BJ (cell line): ENCODE measurements around the gene HBA2. TPM values are rescaled to one million over a fixed set of nuclear protein-coding genes. Genes with fewer than 3 reads are reported as not detected.

Source experiments
- CTCF ChIA-PET: fragments of 350-600 bp; formaldehyde crosslinking; extraction: SDS; loops from one replicate; lab custom pipeline; 2021; ENCODE audit warnings: antibody characterized with exemption, inconsistent platforms; lab: Yijun Ruan, JAX
- POLR2A ChIA-PET: fragments of 300-600 bp; sonication (Branson Sonifier 250); formaldehyde crosslinking; extraction: SDS; loops from one replicate; lab custom pipeline; 2021; ENCODE audit warnings: antibody characterized with exemption; lab: Charles Lee
- DNase-seq: peaks from one replicate; pipeline ENCODE4 v3.0.0-alpha.2; 2011; ENCODE audit warnings: low read depth
- H3K27me3 ChIP-seq: 2 replicates; pipeline ENCODE4 v1.6.0; 2011; ENCODE audit warnings: low read length; ENCODE audit not compliant: control insufficient read depth, insufficient read depth
- H3K36me3 ChIP-seq: 2 replicates; pipeline ENCODE4 v1.5.1; 2011; ENCODE audit warnings: low read length; ENCODE audit not compliant: control insufficient read depth, insufficient read depth
- H3K4me3 ChIP-seq: 2 replicates; pipeline ENCODE4 v1.5.1; 2011; ENCODE audit warnings: low read depth, mild to moderate bottlenecking, control low read depth, low read length
- polyA plus RNA-seq: library from polyadenylated mRNA; depleted of rRNA; stranded (reverse); fragments of >200 nt; gene quantifications from 2 replicates; pipeline ENCODE4 v1.2.3, GENCODE V29; 2011
- TF ChIP-seq, protein P1 (sequence below): IDR thresholded peaks from 2 replicates; pipeline ENCODE4 v1.5.1; 2011; ENCODE audit warnings: low read depth, mild to moderate bottlenecking, control low read depth, inconsistent platforms, low read length, moderate library complexity; ENCODE audit not compliant: insufficient read depth

HBA2 gene
- polyA plus RNA-seq, 1 experiment = 0.17 TPM

DNA sequence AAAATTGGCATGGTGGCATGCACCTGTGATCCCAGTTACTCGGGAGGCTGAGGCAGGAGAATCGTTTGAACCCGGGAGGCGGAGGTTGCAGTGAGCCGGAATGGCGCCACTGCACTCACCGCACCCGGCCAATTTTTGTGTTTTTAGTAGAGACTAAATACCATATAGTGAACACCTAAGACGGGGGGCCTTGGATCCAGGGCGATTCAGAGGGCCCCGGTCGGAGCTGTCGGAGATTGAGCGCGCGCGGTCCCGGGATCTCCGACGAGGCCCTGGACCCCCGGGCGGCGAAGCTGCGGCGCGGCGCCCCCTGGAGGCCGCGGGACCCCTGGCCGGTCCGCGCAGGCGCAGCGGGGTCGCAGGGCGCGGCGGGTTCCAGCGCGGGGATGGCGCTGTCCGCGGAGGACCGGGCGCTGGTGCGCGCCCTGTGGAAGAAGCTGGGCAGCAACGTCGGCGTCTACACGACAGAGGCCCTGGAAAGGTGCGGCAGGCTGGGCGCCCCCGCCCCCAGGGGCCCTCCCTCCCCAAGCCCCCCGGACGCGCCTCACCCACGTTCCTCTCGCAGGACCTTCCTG lies 7.5 kb downstream of the HBA2 start, which contains the start of gene HBQ1:
TSS of gene HBQ1 (plus strand) at position 359 of the 575 bp plus-strand sequence. CDS start at position 387, 28 bp downstream.
- TF ChIP-seq, protein P1, sequence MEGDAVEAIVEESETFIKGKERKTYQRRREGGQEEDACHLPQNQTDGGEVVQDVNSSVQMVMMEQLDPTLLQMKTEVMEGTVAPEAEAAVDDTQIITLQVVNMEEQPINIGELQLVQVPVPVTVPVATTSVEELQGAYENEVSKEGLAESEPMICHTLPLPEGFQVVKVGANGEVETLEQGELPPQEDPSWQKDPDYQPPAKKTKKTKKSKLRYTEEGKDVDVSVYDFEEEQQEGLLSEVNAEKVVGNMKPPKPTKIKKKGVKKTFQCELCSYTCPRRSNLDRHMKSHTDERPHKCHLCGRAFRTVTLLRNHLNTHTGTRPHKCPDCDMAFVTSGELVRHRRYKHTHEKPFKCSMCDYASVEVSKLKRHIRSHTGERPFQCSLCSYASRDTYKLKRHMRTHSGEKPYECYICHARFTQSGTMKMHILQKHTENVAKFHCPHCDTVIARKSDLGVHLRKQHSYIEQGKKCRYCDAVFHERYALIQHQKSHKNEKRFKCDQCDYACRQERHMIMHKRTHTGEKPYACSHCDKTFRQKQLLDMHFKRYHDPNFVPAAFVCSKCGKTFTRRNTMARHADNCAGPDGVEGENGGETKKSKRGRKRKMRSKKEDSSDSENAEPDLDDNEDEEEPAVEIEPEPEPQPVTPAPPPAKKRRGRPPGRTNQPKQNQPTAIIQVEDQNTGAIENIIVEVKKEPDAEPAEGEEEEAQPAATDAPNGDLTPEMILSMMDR = 0 out of 2 replicates have a peak, but pooled peaks have one; percentile 1
- no peak for DNase-seq
- peaks cover 15% of the 10 kb centered on the region for H3K27me3 ChIP-seq
- ChIA-PET CTCF (interaction anchor here (0.6 to 2.3 kb wide), 19 partner anchors 9 to 183 kb away, joined by 3 to 18 read pairs (median 4); no protein-coding TSS in a partner anchor), POLR2A (interaction anchor here (0.5 kb wide), 1 partner anchor 65 kb away, joined by 11 read pairs; no protein-coding TSS in a partner anchor)
- peak within 1 kb of the TSS; percentile 29 for H3K4me3 ChIP-seq
- no peaks in the 10 kb centered on the region; the same call in 1 of the 2 replicates for H3K36me3 ChIP-seq

DNA sequence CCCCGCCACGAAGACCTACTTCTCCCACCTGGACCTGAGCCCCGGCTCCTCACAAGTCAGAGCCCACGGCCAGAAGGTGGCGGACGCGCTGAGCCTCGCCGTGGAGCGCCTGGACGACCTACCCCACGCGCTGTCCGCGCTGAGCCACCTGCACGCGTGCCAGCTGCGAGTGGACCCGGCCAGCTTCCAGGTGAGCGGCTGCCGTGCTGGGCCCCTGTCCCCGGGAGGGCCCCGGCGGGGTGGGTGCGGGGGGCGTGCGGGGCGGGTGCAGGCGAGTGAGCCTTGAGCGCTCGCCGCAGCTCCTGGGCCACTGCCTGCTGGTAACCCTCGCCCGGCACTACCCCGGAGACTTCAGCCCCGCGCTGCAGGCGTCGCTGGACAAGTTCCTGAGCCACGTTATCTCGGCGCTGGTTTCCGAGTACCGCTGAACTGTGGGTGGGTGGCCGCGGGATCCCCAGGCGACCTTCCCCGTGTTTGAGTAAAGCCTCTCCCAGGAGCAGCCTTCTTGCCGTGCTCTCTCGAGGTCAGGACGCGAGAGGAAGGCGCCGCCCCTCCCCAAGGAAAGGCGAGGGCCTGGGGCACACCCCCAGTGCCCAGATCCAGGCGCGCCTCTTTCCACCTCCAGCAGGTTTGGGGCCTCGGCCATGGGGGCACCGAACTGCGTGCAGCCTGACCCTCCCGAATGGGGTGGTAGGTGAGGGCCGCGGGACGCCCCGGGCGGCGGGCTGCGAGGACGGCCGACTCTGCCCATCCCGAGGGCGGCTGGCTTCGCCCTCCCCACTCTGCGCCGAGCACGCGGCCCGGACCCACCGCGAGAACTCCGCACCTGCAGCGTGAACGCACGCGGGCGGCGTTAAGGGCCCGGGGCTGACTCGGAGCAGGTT lies 8.2 kb downstream of the HBA2 start:
- no peak for DNase-seq
- ChIA-PET POLR2A (interaction anchor here (0.5 kb wide), 1 partner anchor 65 kb away, joined by 11 read pairs; no protein-coding TSS in a partner anchor), CTCF (interaction anchor here (0.6 to 2.3 kb wide), 34 partner anchors 9 to 182 kb away, joined by 3 to 18 read pairs (median 4); partner anchors contain the start of gene LUC7L)
- Histone ChIP-seq H3K27me3 (peaks cover 10% of the 10 kb centered on the region), H3K36me3 (no peaks in the 10 kb centered on the region; the same call in 1 of the 2 replicates), H3K4me3 (peak overlapping the region; percentile 29)
- TF ChIP-seq, protein P1 = peak; percentile 34

DNA sequence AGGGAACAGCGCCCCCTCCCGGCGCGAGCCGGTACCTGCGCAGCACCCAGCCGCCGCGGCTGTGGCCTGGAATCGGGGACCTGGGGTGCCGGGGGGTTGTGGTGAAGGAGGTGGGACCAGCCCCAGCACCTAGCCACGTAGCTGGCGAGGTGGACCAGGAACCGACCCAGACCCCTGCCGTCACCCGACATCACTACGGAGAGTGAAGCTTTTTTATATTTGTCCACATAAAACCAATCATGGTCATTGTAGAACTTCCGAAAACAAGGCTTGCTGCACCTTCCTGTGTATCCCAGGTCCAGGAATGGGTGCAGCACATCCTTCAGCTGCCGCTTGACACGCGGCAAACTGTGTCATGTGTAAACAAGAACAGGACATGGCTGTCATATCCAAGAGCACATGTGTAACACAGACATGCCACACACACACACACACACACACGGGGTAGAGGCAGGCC lies 8.9 kb downstream of the HBA2 start:
- Histone ChIP-seq H3K27me3 (peaks cover 10% of the 10 kb centered on the region), H3K36me3 (no peaks in the 10 kb centered on the region; the same call in 1 of the 2 replicates), H3K4me3 (no peak overlapping the region)
- TF ChIP-seq, protein P1 = peak; percentile 89
- no peak for DNase-seq
- CTCF ChIA-PET = interaction anchor here (0.6 to 2.3 kb wide), 20 partner anchors 10 to 181 kb away, joined by 3 to 16 read pairs (median 4); partner anchors contain the start of gene LUC7L
- POLR2A ChIA-PET = no interaction called here

DNA sequence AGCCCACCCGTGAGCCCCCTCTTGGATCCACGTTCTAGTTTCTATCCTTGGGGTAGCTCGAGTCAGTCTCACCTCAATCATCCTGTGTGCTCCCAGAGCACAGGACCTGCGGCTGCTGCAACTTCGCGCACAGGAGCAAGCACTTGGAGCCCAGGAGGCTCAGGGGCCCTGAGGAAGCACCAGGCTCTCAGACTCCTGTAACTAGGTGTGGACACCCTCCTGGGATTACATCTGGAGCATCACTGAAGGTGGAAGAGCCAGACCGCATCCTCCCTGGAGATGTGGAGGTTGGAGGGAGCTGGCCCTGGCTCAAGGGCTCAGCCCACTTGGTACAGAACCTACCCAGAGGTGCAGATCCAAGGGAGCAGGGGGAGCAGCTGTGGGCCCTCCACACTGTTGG lies 10.3 kb downstream of the HBA2 start:
- TF ChIP-seq, protein P1 = no peak
- POLR2A ChIA-PET = interaction anchor here (0.6 kb wide), 1 partner anchor 78 kb away, joined by 4 read pairs; no protein-coding TSS in a partner anchor
- peaks cover 5% of the 10 kb centered on the region for H3K27me3 ChIP-seq
- CTCF ChIA-PET = interaction anchor here (0.8 to 2.0 kb wide), 2 partner anchors 118 to 179 kb away, joined by 3 to 9 read pairs; no protein-coding TSS in a partner anchor
- no peak for DNase-seq
- no peak overlapping the region for H3K4me3 ChIP-seq
- peaks cover 5% of the 10 kb centered on the region for H3K36me3 ChIP-seq
